Gastrocnemius medialis (tissue), 4 donors: ENCODE data around the gene CGNL1. TPM values are rescaled to one million over a fixed set of nuclear protein-coding genes. Genes with fewer than 3 reads are reported as not detected.

Source experiments
- ATAC-seq, 2 donors: fragments of 150-250 bp; one replicate each; pipeline ENCODE4 v1.9.1; 2016
- DNase-seq, 2 donors: peaks; one replicate each; pipeline ENCODE4 v3.0.0-alpha.2; 2019
- H3K27ac ChIP-seq, 4 donors: fragments of 200-600 bp; sonication (generic); 1 replicate in 1 of 4; 2 replicates in 3 of 4; pipeline ENCODE4 v1.5.1; 2016 to 2018; ENCODE audit warnings: mild to moderate bottlenecking in 2 of 4, moderate library complexity in 1 of 4
- H3K27me3 ChIP-seq, 3 donors: fragments of 200-600 bp; sonication (generic) in 2 of 3; 1 replicate in 1 of 3; 2 replicates in 2 of 3; pipeline versions ENCODE4 v1.5.1 to v1.6.0; 2016 to 2019; ENCODE audit warnings: mild to moderate bottlenecking in 1 of 3, moderate library complexity in 1 of 3
- H3K36me3 ChIP-seq, 2 donors: fragments of 200-600 bp; sonication (generic) in 1 of 2; one replicate each; pipeline ENCODE4 v1.5.1; 2017 to 2018
- H3K4me1 ChIP-seq, 2 donors: fragments of 200-600 bp; sonication (generic) in 1 of 2; one replicate each; pipeline ENCODE4 v1.5.1; 2016 to 2017; ENCODE audit warnings: mild to moderate bottlenecking in 2 of 2
- H3K4me3 ChIP-seq, 4 donors: fragments of 200-600 bp; sonication (generic) in 3 of 4; 1 replicate in 1 of 4; 2 replicates in 3 of 4; pipeline ENCODE4 v1.5.1; 2016 to 2019; ENCODE audit warnings: mild to moderate bottlenecking in 2 of 4
- H3K9me3 ChIP-seq, 3 donors: fragments of 200-600 bp; sonication (generic) in 2 of 3; 1 replicate in 1 of 3; 2 replicates in 2 of 3; pipeline ENCODE4 v1.5.1; 2016 to 2019
- CTCF ChIP-seq, 5 experiments: fragments of 450-650 bp in 3 of 5; fragments of 200-600 bp in 2 of 5; sonication (generic) in 2 of 5; IDR thresholded peaks in 4 of 5; conservative IDR thresholded peaks in 1 of 5; 1 replicate in 4 of 5; 2 replicates in 1 of 5; pipeline ENCODE4 v1.5.1; 2016 to 2019; ENCODE audit warnings: antibody characterized with exemption in 5 of 5, mild to moderate bottlenecking in 3 of 5, moderate library complexity in 3 of 5
- POLR2A ChIP-seq, 2 donors: fragments of 450-650 bp; IDR thresholded peaks; one replicate each; pipeline ENCODE4 v1.6.1; 2017; ENCODE audit warnings: antibody characterized with exemption in 2 of 2, mild to moderate bottlenecking in 2 of 2, moderate library complexity in 2 of 2
- in situ Hi-C, 4 donors: fragments of 200-750 bp; cut with MboI; loops; one replicate each; pipeline versions ENCODE4 v1.15.0 to v1.8.0; 2017; ENCODE audit warnings: low sequenced_read_pairs in 4 of 4
- intact Hi-C: fragments of 100-400 bp; cut with DNase I; formaldehyde crosslinking; loops from one replicate; pipeline ENCODE4 v1.15.1; 2023; ENCODE audit warnings: low total_unique reads
- total RNA-seq, 4 donors: library from RNA; depleted of rRNA; stranded (reverse); fragments of >200 nt; gene quantifications; one replicate each; pipeline versions ENCODE4 v1.1.0 to v1.2.3, GENCODE V29; 2016

CGNL1 gene
- total RNA-seq, 4 donors from 2014 or later: 0.15 to 0.85 (median 0.49) TPM

- no peaks in the 10 kb centered on the region for H3K27me3 ChIP-seq
- H3K36me3 ChIP-seq: no peaks in the 10 kb centered on the region
- DNase-seq: no peak
- TF ChIP-seq POLR2A (IDR thresholded peaks at IDR 0.05) (no peak), CTCF (IDR thresholded peaks at IDR 0.05 in 4 of 5, conservative IDR thresholded peaks at IDR 0.05 in 1 of 5) (no peak)
- H3K27ac ChIP-seq: no peak overlapping the region
- no peak overlapping the region for H3K4me3 ChIP-seq
- no peaks in the 10 kb centered on the region for H3K4me1 ChIP-seq
- intact Hi-C loops: no loop called here
- in situ Hi-C loops: no loop called here
- no peaks in the 10 kb centered on the region for H3K9me3 ChIP-seq
- no peak for ATAC-seq
These were observed 22.9 kb upstream of the CGNL1 start for GRCh38 chr15:57353317-57353804.

GRCh38 chr15:57354436-57355123, 21.7 kb upstream of the CGNL1 start:
- Histone ChIP-seq H3K36me3 (no peaks in the 10 kb centered on the region), H3K4me3 (no peak overlapping the region), H3K9me3 (no peaks in the 10 kb centered on the region), H3K4me1 (no peaks in the 10 kb centered on the region), H3K27me3 (no peaks in the 10 kb centered on the region), H3K27ac (no peak overlapping the region)
- no peak for DNase-seq
- intact Hi-C loops: no loop called here
- in situ Hi-C loops: no loop called here
- ATAC-seq: no peak
- TF ChIP-seq CTCF (IDR thresholded peaks at IDR 0.05 in 4 of 5, conservative IDR thresholded peaks at IDR 0.05 in 1 of 5) (no peak), POLR2A (IDR thresholded peaks at IDR 0.05) (no peak)

GRCh38 chr15:57355259-57355658, 21.0 kb upstream of the CGNL1 start:
- in situ Hi-C loops (no loop called here), intact Hi-C loops (no loop called here)
- Histone ChIP-seq H3K27ac (no peak overlapping the region), H3K9me3 (no peaks in the 10 kb centered on the region), H3K4me1 (no peaks in the 10 kb centered on the region), H3K27me3 (no peaks in the 10 kb centered on the region), H3K36me3 (no peaks in the 10 kb centered on the region), H3K4me3 (no peak overlapping the region)
- ATAC-seq (no peak), DNase-seq (no peak)
- TF ChIP-seq POLR2A (IDR thresholded peaks at IDR 0.05) (no peak), CTCF (IDR thresholded peaks at IDR 0.05 in 4 of 5, conservative IDR thresholded peaks at IDR 0.05 in 1 of 5) (no peak)

GRCh38 chr15:57356178-57356577, 20.1 kb upstream of the CGNL1 start:
- intact Hi-C loops: no loop called here

More at GRCh38 chr15:57356178-57356577, 20.1 kb upstream of the CGNL1 start:
- ATAC-seq (no peak), DNase-seq (no peak)
- H3K4me3 ChIP-seq: no peak overlapping the region
- H3K36me3 ChIP-seq: no peaks in the 10 kb centered on the region
- no peak overlapping the region for H3K27ac ChIP-seq
- no peaks in the 10 kb centered on the region for H3K9me3 ChIP-seq
- in situ Hi-C loops: no loop called here
- no peaks in the 10 kb centered on the region for H3K4me1 ChIP-seq
- H3K27me3 ChIP-seq: no peaks in the 10 kb centered on the region
- TF ChIP-seq CTCF (IDR thresholded peaks at IDR 0.05 in 4 of 5, conservative IDR thresholded peaks at IDR 0.05 in 1 of 5) (no peak), POLR2A (IDR thresholded peaks at IDR 0.05) (no peak)
